Measurements from ENCODE around the gene STX12.
A peak's percentile ranks its signal among the peaks of the same experiment; 100 is the strongest.
"Not testable (repeated sequence)": the region's sequence is repeated elsewhere in the genome, so short reads cannot be mapped to it uniquely, and the experiment has no call there.

STX12 gene

DNA sequence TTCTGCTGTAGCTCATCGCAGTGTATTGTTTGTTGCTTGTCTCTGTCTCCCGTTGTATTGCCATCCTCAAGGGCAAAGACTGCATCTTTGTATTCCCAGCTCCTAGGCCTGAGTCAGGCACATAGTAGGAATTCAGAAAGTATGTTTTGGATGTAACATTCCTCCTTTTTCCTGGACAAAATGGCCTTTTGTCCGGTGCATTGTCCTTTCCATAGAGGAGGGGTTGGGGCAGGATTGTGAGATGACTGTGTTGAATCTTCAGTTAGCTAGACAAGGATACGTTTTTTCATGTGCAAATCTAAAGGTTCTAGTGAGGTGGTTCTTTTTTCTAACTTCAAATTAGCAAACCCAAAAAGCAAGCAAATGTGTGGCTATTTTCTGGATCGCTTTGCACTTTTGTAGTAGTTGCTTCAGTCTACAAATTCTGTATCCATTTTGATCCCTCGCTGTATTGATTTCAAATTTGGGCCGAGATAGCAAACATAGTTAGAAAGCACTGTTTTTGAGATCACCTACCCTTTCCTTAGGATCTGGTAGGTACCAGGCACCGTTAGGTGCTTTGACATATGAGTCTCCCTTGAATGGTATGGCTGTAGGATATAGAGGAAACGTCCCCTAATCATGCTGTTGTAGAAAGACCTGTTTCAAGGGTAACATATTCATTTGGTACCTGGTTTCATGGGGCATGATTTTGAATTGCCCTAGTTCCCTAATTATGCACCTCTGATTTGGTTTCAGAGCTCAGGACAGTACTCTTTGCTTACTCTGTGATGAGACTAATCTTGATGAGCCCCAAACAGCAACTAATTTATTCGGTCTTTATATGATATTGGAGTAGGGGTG lies 58.8 kb downstream of the STX12 start:
- DNase-seq, result no peak

GRCh38 chr1:27832762-27833161 lies 59.7 kb downstream of the STX12 start:
- no peak for DNase-seq

GRCh38 chr1:27833470-27833869 lies 60.5 kb downstream of the STX12 start:
- no peak for DNase-seq

- no peak for DNase-seq
Observed at GRCh38 chr1:27835046-27835445, 62.0 kb downstream of the STX12 start.

DNA sequence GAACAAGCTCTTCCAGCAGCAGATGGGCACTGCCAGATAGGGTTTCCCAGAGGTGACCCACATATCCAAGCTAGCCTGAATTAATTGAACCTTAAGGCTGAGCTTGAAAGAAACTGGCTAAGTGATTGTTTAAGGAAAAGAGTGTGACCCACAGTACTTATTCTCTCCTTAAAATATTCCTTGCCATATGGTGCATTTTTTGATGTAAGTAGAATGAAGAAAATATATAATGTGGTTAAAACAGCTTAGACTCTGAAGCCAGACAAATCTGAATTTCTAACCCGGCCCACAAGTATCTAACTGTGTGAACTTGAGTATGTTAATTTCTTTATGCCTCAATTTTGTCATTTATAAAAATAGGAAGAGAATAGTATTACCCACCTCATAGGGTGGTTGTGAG lies 62.5 kb downstream of the STX12 start:
- no peak for DNase-seq

GRCh38 chr1:27849951-27850350 lies 76.9 kb downstream of the STX12 start:
- no peak for DNase-seq

- no peak for DNase-seq
Observed at GRCh38 chr1:27855085-27855484, 82.1 kb downstream of the STX12 start.

- DNase-seq, result no peak
Observed at GRCh38 chr1:27856561-27857343, 83.7 kb downstream of the STX12 start.

GRCh38 chr1:27857552-27857951 lies 84.5 kb downstream of the STX12 start:
- not testable (repeated sequence) for DNase-seq

DNA sequence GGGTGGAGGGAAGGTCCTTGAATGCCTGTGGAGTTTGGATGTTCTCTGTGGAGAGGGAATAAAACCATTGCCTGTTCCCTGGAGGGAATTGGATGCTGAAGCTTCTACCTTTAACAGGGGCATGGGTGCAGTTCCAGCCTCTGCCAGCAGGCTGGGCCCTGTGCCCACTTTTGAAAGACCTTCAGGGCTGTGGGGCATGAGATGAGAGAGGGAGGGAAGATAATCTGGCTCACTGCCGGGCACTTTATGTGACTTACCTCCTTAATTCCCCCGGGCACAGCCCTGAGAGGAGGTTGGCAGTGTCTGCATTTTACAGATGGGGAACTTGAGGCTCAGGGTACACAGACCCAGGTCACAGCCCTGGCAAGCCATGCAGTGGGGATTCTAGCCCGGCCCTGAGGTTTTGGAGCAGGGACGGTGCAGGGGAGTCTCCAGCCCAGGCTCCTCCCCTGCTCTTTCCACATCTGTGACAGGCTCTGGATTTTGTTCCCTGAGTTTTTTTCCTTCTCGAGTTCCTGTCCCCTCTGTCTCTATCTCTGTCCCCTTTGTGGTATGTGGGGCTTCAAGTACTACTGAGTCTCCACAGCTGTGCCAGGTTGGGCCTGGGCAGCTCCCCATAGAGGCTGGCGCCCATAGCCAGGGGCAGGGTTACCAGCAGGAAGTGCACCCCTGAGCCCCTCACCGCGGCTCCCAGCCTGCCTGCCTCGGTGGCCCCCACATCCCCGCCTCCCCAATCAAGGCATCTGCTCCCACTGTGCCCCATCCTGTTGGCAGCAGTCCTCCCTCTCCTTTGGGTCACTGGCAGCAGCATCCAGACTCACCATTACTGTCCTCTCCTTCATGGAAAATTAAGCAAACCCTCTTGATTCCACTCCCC lies 85.3 kb downstream of the STX12 start:
- DNase-seq, result peak; percentile 70 to 77

DNA sequence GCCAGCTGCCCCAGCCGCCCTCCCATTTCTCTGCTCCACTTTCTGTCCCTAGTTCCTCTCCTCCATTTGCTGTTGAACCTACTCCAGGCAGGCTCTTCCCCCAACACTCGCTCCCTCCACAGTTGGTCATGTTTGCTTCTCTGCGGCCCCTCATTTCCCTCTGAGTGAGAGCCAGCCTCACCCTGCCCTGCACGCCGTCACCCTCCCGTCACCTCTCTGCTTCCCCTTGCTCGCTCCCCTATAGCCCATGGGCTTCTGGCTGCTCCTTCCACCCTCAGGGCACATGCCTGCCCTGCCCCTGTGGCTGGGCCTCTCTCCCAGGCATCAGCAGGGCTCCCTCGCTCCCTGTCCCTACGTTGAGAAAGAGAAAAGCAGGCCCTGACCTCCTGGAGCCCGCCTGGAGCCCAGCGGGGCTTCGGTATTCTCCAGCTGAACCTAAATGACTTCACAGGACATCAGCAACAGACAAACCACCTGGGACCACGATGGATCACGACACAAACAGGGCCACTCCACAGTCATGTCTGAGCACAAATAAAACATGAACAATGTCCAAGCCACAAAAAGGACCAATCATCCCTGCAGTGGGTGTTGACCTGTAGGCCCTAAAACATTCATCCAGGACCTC lies 86.0 kb downstream of the STX12 start:
- no peak for DNase-seq

- DNase-seq, result no peak
Observed at GRCh38 chr1:27861436-27861835, 88.4 kb downstream of the STX12 start.

DNA sequence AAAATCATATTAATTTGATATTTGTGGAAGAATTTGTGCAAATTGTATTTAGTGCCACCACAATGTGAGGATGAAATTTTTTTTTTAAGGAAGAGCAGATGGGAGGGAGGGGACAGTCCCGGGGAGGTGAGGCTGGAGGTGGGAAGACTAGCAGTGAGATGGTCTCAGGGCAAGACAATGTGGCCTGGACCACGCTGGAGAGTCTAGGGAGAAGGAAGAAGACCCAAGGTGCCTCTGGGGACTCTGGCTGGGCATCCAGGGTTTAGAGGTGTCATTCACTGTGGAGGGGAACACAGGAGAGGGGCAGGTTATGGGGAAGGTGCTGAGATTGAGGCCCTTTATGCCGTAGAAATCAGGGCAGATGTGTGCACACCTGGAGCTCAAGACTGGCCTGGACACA lies 89.0 kb downstream of the STX12 start:
- no peak for DNase-seq

DNA sequence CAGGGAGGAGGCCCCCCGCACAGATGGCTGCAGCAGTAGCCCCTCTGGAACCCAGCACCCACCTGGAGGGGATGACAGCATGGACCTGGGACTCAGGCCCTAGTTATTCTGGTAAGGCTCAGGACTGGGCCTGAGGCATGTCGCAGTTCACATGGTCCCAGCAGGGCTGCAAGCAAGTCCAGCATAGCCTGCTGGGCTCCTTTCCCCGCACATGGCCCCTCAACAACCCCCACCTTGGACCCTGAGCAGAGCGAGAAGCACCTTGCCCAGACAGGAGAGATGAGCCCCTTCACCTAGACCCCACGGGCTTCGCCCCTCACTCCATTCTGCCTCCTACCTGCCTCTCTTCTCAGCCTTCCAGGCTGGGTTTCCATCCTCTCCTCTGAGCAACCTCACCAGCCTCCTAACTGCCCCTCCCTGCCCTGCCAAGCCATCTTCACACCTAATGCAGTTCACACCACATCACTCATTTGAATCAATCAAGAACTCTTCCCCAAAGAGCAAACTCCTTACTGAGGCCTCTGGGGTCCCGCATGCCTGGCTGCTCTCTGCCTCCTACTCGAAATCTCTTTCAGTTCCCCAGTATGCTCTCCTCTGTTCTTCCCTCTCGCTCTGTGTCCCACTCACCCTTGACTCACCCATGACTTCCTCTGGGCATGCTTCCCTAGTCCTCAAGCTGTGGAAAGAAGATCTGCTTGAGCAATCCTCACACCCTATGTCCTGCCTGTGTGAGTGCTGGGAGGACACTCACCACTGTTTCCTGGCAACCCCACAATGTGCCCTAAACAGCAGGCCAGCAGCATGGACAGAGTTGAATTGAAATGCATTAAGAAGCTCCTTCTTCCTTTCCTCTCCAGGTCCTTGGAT lies 89.9 kb downstream of the STX12 start:
- DNase-seq, result peak; percentile 93 to 95

DNA sequence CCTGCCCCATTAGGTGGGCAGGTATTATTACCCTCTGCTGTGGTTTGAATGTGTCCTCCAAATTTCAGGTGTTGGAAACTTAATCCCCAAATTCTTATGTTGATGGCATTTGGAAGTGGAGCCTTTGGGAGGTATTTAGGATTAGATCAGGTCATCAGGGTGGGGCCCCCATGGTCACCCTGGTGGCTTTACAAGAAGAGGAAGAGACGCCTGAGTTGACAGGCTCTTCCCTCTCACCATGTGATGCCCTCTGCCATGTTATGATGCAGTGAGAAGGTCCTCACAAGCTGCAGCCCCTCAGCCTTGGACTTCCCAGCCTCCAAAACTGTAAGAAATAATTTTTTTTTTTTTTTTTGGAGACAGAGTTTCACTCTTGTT lies 90.5 kb downstream of the STX12 start:
- DNase-seq, result peak; percentile 52 to 61

DNA sequence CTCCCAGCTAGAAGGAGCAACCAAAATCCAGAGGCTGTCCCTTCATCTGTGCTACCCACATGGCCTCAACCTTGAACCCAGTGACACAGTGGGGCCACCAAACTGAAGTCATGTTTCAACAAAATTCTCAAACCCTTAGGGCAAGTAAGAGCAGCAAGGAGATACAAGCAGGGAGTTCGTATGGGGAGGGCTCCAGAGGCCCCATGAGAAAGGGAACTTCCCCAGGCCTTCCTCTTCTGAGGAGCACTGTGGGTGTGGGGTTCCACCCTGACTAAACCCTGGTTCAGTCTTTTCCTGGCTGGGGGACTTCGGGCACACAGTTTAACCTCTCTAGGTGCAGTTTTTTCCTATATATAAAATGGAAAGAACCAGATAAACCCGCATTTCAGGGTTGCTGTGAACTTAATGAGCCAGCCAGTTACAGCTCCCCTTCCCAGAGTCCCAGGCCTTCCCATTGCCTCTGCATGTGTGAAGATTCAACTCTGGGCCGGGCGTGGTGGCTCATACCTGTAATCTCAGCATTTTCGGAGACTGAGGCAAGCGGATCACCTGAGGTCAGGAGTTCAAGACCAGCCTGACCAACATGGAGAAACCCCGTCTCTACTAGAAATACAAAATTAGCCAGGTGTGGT lies 91.4 kb downstream of the STX12 start:
- DNase-seq, result peak; percentile 82 to 87

DNA sequence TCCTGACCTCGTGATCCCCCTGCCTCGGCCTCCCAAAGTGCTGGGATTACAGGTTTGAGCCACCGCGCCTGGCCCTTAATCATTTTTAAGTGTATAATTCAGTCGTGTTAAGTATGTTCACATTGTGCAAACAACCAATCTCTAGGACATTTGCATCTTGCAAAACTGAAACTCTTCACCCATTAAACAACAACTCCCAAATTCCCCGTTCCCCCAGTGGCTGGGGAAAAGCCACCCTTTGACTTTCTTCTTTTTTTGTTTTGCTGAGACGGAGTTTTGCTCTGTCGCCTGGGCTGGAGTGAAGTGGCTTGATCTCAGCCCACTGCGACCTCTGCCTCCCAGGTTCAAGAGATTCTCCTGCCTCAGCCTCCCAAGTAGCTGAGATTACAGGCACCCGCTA lies 92.8 kb downstream of the STX12 start:
- no peak for DNase-seq

DNA sequence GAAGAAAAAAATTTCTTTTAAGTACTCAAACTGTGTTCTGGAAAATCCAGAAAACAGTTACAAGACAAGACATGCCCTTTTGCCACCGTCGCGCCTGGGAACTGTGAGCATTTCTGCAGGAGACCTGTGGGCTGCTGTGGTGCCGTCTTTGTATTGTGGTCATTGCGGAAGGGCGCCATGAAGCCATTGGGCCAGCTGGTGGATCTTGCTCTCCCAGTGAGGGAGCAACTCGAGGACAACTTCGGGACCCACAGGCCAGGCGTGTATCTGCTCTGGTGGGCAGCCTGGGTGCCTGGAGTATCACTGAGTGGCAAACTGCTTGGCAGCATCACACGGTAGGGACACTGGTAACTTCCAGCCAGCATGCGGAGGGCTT lies 95.5 kb downstream of the STX12 start:
- no peak for DNase-seq

DNA sequence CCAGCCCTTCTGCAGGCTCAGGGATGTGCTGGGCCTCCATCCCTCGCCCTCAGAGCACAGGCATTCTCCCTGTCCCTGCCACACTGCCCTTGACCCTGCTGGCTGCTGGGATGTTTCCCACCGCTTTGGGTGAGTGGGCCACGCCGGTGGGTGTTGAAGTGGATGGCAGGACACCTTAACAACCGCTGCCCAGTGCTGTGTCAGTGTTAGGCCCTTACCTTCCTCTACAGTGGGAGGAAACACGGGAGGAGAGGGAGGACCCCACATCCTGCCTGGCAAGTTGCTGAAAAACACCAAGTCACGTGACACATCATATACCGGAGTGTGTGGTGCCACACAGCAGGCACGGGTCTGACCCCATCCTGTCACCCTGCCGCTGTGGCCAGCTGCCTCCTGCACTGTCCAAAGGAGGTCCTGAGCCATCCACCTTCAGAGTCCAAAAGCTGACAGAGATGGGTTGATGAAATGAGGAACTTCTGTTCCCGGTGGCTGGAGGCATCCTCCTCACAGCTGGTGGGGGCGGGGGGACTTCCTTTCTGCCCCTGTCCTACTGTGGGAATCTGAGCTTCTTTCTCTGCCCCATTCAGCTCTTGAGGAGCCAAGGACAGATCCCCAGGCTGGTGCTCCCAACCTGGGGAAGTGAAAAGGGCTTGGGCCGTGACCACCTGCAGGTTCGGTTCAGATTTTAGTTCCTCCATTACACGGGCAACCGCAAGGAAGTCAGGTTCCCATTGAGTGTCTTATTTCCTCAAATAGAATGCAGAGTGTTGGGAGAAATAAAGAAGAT lies 96.1 kb downstream of the STX12 start:
- peak; percentile 66 to 78 for DNase-seq

GRCh38 chr1:27869719-27870085 lies 96.7 kb downstream of the STX12 start:
- DNase-seq, result no peak

DNA sequence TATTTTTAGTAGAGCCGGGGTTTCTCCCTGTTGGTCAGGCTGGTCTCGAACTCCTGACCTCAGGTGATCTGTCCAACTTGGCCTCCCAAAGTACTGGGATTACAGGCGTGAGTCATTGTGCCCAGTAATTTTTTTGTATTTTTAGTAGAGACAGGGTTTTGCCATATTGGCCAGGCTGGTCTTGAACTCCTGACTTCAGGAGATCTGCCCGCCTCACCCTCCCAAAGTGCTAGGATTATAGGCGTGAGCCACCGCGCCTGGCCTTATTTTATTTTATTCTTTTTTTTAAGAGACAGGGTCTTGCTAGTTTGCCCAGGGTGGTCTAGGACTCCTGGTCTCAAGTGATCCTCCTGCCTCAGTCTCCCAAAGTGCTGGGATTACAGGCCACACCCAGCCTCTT lies 98.1 kb downstream of the STX12 start:
- not testable (repeated sequence) for DNase-seq

Data from AML-193 (cell line).